ENCODE data around the gene ACOT7.

Gene ACOT7

DNA sequence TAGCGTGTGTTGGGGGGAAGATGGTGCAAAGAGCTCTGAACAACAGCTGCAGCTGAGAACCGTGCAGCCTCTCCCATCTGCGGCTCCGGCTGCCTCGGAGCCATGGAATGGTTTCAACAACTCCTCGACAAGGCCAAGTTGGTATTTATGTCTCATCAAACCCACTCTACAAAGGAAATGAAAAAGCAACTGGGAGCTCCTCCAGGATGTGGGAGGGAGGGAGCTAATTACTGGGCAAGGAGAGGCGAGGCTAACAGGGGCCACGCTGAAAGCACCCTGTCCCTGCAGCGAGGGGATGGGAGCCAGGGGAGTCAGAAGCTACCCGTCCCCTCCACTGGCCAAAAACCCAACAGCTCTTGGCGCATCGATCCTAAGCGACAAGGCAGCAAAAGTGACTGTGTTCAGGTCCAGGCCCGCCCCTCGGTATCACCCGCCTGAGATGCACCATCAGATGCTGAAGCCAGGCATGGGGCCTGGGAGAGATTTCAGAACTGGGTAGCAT, 63.1 kb downstream of the ACOT7 start:
- Mint-ChIP-seq H3K27ac (peak overlapping the region; percentile 29), H3K9me3 (no peaks in the 10 kb centered on the region), H3K4me3 (no peak overlapping the region), H3K4me1 (peaks cover 6% of the 10 kb centered on the region), H3K36me3 (peaks cover 10% of the 10 kb centered on the region)
- no peak for DNase-seq (ENCODE audit: low spot score in 2 of 2)
- ATAC-seq = no peak

DNA sequence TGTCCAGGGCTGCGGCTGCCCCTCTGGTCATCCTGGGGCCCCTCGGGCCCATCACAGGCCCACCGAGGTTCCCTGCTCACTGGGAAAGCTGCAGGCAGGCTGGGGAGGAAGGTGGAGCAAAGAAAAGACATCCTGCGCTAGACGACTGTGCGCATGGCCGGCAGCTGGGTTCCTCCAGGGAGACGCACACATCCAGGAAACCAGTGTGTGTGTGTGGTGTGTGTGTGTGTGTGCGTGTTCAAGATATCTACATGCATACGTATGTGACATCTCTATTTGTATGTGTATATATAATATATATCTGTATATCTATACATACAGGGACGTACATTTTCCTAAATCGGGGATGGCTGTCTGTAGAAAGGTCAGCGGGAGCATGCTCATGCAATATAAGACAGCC, 63.7 kb downstream of the ACOT7 start:
- Mint-ChIP-seq H3K9me3 (no peaks in the 10 kb centered on the region), H3K4me1 (peaks cover 6% of the 10 kb centered on the region), H3K36me3 (peaks cover 6% of the 10 kb centered on the region), H3K27ac (no peak overlapping the region), H3K4me3 (no peak overlapping the region)
- ATAC-seq (no peak), DNase-seq (ENCODE audit: low spot score in 2 of 2) (no peak)

DNA sequence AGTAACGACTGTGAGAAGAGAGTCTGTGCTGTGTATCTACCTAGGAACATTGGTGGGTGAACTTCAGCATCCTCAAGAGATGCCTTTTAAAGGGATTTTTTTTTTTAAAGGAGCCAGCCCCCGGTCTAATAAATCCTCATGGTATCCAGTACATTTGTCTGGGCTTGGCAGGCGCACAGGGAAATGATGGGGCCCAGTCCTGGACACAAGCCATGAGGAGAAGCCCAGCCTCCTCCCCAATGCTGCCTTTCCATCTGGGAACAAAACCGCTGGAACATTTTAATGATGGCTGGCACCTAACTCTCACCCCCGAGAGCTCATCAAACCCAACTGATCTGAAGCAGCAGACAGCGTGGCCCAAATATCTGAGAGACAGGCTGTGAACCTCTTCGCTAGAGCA, 64.2 kb downstream of the ACOT7 start:
- Mint-ChIP-seq H3K36me3 (peaks cover 6% of the 10 kb centered on the region), H3K27ac (no peak overlapping the region), H3K4me3 (no peak overlapping the region), H3K9me3 (no peaks in the 10 kb centered on the region), H3K4me1 (peaks cover 6% of the 10 kb centered on the region)
- ATAC-seq = no peak
- no peak for DNase-seq (ENCODE audit: low spot score in 2 of 2)

DNA sequence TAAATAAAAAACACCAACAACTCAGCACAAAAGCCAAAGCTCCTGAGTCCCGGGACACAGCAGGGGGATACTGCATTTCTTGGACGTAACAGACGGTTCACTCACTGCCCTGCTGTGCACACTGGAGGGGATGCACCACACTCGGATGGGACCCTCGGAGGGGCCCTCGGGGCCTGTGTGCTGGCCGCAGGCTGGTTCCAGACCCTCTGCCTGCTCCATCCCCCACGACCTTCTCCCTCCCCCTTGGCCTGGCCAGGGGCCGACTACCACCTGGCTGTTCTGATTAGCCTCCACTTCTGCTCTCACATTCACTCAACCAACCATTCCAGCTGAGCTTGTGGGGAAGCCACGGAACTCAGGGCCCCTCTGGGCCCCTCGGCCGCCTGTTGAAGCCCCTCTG, 64.9 kb downstream of the ACOT7 start:
- ATAC-seq (no peak), DNase-seq (ENCODE audit: low spot score in 2 of 2) (no peak)
- H3K27ac Mint-ChIP-seq = no peak overlapping the region
- no peak overlapping the region for H3K4me3 Mint-ChIP-seq
- H3K4me1 Mint-ChIP-seq = peaks cover 6% of the 10 kb centered on the region
- peaks cover 6% of the 10 kb centered on the region for H3K36me3 Mint-ChIP-seq
- no peaks in the 10 kb centered on the region for H3K9me3 Mint-ChIP-seq

DNA sequence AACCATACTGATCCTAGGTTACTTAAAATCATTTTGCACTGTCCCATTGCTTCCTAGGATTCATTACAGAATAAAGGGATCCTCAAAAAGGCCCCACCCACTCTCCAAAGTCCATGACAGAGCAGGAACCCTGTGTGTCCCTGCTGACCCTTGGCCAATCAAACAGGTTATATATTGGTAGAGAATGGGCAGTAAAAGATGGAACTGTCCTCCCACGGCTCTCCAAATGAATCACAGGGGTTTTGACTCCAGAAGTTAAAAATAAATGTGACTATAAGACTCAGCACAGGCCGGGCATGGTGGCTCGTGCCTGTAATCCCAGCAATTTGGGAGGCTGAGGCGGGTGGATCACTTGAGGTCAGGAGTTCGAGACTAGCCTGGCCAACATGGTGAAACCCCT, 65.5 kb downstream of the ACOT7 start:
- Mint-ChIP-seq H3K36me3 (peaks cover 6% of the 10 kb centered on the region), H3K9me3 (no peaks in the 10 kb centered on the region), H3K4me3 (no peak overlapping the region), H3K4me1 (peaks cover 6% of the 10 kb centered on the region), H3K27ac (no peak overlapping the region)
- ATAC-seq (no peak), DNase-seq (ENCODE audit: low spot score in 2 of 2) (no peak)

DNA sequence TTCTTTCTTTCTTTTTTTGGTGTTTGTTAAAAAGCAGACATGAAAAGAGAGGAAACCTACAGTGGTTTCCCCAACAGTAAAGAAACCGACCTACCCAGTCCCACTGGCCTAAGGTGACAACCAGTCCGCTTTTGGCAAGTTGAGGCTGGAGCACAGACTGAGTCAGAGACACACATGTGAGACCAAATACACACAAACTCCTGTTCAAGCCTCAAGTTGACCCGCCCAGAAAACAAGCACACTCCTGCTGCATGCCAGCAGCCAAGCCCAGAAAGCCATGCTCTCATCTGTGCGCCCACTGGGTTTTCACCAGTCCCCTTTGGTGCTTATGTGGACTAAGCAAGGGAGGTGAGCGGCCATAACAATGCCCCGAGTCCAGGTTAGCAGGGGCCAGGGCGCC, 68.1 kb downstream of the ACOT7 start:
- Mint-ChIP-seq H3K36me3 (peaks cover 6% of the 10 kb centered on the region), H3K4me1 (peaks cover 6% of the 10 kb centered on the region), H3K4me3 (no peak overlapping the region), H3K9me3 (no peaks in the 10 kb centered on the region), H3K27ac (no peak overlapping the region)
- no peak for DNase-seq (ENCODE audit: low spot score in 2 of 2)
- no peak for ATAC-seq

DNA sequence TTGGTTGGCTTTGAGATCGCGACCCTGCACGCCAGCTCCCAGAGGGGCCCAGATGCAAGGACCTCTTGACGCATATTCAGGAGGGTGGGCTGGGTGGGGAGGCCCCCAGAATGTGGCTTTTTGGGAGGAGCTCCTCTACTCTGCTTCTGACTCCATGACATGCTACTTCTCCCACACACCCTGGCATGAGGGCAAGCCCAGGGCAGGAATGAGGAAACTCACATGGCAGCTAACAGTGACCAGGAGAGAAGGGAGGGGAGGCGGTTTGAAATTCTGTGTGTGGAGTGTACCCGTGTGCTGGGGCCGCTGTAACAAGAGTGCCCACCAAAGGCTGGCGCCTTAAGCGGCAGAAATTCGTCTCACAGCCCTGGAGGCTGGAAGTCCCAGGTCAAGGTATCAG, 71.4 kb downstream of the ACOT7 start:
- Mint-ChIP-seq H3K9me3 (no peaks in the 10 kb centered on the region), H3K4me3 (no peak overlapping the region), H3K36me3 (peaks cover 15% of the 10 kb centered on the region), H3K4me1 (no peaks in the 10 kb centered on the region), H3K27ac (no peak overlapping the region)
- ATAC-seq (no peak), DNase-seq (ENCODE audit: low spot score in 2 of 2) (no peak)

DNA sequence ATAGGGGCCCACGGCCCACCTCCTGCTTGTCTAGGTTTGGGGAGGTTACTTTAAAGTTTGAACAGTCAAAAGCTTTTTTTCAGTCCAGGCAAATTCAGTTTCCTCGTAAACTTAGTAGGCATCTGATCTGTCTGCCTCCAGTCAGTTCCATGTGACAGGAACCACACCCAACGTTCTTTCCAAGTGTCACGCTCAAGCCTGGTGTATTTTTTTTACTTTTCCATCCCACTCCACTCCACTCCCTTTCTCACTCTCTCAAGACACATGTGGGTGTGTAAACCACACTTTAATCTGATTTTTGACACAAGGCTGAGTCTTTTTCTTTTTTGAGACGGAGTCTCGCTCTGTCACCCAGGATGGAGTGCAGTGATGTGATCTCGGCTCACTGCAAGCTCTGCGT, 72.4 kb downstream of the ACOT7 start:
- Mint-ChIP-seq H3K27ac (peak overlapping the region; percentile 26), H3K36me3 (peaks cover 12% of the 10 kb centered on the region), H3K4me3 (no peak overlapping the region), H3K4me1 (no peaks in the 10 kb centered on the region), H3K9me3 (no peaks in the 10 kb centered on the region)
- DNase-seq (ENCODE audit: low spot score in 2 of 2) = no peak
- no peak for ATAC-seq

DNA sequence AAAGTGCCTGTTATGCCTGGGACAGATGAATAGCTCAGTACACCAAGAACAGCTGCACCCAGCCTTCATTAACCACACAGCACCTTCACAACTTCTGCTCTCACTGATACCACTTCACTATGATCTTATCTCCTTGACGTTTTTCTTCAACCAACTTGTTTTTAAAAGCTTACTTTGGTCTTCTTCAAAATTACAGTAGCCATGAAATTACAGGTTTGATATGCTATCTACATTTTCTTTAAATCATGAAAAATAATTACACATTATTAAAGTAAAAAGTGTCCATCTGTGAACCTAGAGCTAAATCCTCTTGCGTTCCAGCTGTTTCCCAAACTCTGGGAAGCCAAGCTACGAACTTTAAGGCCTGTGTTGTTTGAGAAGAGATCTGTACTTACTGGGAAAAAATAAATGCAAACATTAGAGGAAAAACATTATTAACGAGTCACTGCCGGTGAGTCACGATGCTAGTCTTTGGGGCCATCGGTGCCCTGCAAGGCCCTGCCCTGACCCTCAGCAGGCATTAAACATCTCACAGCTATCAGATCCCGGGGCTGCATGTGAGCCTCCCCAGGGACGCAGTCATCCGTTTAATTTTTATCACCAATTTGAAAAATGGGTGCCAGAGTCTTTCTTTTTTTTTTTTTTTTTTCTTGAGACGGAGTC, 76.3 kb downstream of the ACOT7 start:
- H3K9me3 Mint-ChIP-seq = no peaks in the 10 kb centered on the region
- ATAC-seq (no peak), DNase-seq (ENCODE audit: low spot score in 2 of 2) (no peak)
- H3K4me1 Mint-ChIP-seq = no peaks in the 10 kb centered on the region
- no peak overlapping the region for H3K4me3 Mint-ChIP-seq
- peaks cover 12% of the 10 kb centered on the region for H3K36me3 Mint-ChIP-seq
- H3K27ac Mint-ChIP-seq = no peak overlapping the region

DNA sequence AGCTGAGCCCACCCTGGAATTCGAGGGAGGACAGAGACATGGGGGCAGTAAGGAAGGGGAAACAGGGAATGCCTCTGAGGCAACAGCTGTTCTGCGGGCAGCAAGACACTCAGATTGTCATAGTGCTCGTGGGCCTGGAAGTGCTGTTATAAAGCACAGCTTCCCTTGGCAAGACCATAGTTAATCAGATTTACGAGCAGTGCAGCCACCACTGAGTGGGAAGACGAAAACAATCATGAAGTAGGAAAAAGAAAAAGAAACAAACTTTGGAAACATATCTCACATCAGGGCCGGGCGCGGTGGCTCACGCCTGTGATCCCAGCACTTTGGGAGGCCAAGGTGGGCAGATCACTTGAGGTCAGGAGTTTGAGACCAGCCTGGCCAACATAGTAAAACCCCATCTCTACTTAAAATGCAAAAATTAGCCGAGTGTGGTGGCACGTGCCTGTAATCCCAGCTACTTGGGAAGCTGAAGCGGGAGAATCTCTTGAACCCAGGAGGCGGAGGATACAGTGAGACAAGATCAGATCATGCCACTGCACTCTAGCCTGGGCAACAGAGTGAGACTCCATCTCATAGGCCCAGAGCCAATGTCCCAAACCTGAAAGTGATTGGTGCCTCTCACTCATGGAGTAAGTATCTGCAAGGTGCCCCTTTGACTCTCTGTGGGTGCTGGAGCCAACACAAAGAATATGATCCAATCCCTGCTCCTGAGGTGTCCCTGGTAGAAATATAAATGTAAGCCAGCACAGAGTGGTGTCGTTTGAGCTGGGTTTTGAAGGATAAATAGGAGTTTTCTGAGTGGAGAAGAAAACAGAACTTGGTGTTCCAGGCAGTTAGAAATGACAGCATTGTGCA, 77.1 kb downstream of the ACOT7 start:
- H3K4me3 Mint-ChIP-seq = no peak overlapping the region
- peaks cover 12% of the 10 kb centered on the region for H3K36me3 Mint-ChIP-seq
- H3K9me3 Mint-ChIP-seq = no peaks in the 10 kb centered on the region
- ATAC-seq (no peak), DNase-seq (ENCODE audit: low spot score in 2 of 2) (no peak)
- no peaks in the 10 kb centered on the region for H3K4me1 Mint-ChIP-seq
- H3K27ac Mint-ChIP-seq = no peak overlapping the region

DNA sequence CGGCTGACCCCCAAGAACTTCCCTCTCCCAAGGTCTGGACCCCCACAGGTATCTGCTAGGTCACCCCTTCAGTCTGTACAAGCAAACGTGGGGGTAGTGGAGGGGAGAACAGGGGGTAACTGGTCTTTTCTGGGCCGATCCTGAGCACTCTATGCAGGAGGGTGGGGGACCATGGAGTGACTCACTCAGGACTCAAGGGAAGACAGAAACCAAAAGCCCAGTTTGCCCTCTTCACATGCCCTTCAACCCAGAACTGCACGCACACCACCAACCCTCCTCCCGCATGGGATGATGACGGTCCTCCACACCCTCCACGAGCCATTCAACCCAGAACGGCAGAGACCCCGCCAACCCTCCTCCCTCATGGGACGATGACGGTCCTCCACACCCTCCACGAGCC, 79.1 kb downstream of the ACOT7 start:
- Mint-ChIP-seq H3K4me1 (no peaks in the 10 kb centered on the region), H3K27ac (no peak overlapping the region), H3K4me3 (no peak overlapping the region), H3K9me3 (no peaks in the 10 kb centered on the region), H3K36me3 (peaks cover 12% of the 10 kb centered on the region)
- DNase-seq (ENCODE audit: low spot score in 2 of 2) (no peak), ATAC-seq (no peak)

DNA sequence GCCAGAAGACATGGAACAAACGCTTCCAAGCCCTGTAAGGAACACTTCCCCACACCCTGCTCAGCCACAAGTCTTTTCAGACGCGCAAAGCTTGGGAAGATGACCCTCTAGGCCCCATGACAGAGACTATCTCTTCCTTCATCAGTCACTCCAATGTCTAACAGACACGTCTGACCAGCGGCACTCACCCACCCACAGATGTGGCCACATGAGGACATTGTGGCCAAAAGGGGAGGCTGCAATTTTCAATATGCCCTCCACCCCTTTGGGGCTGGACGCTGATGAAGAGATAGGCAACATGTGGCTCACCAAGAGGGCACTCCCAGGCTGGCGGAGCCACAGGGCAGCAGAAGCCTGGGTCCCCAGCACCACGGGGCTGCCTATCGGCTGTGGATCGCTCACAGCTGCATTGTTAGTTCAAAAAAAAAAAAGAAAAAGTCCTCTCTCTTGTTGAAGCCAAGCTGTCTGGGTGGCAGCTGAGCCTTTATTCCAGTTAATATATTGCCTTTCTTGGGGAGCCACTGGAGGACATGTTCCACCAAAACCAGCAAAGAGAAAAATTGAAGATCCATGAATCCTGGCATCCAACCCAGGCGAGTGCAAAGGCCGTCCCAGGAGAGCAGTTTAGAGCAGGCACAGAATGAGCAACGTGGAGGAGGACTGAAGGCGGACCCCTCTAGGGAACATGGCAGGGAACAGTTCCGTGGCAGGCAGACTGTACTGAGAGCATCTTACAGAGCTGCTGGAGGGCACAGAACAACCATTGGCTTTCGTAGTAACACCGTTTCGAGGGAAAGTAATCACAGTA, 80.0 kb downstream of the ACOT7 start:
- Mint-ChIP-seq H3K27ac (no peak overlapping the region), H3K4me1 (no peaks in the 10 kb centered on the region), H3K9me3 (no peaks in the 10 kb centered on the region), H3K4me3 (no peak overlapping the region), H3K36me3 (peaks cover 12% of the 10 kb centered on the region)
- no peak for ATAC-seq
- DNase-seq (ENCODE audit: low spot score in 2 of 2) = no peak

DNA sequence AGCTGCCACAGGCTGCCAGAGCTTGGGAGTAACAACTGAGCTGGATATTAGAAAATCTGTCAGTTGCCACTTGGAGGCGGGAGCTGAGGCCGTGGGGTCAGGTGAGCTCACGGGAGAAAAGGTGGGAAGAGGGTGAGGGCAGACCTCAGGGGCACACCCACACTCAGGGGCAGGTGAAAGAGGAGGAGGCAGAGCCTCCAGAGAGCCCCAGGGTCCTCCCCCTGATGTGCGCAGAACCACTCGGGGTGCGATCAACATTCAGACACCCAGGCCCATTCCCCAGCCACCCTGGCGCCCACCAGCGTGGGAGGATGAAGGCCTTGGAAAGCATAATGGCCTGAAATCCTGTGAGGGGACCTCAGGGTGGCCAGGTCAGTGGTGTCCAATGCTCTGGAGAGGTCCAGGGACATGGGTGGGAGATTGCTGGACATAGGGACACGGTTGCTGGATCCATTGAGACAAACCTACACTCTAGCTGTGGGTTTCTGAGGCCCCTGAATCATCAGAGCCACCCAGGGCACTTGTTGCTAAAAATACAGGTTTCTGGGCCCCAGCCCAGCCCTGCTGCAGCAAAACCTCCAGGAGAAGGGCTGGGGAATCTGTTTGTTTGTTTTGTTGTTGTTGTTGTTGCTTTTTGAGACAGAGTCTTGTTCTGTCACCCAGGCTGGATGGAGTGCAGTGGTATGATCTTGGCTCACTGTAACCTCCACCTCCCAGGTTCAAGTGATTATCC, 83.3 kb downstream of the ACOT7 start:
- no peak for ATAC-seq

DNA sequence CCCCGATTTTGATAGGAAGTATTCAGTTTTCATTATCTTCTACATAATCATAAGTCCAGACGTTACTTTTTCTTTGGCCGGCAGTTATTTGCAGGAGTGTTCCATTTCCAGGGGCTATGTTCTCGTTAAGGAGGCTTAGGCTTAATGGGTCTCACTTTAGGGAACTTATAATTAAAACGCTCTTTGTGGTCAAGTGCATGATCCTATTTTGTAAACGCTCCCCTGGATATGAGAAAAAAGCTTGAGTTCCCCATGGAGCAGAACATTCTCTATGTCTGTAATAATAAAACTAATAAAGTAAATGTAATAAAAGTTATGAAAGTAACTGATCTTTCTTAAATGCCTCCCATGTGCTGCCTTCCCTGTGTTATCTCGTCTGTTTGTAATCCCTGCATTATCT, 84.0 kb downstream of the ACOT7 start:
- no peak for ATAC-seq
- Mint-ChIP-seq H3K4me3 (no peak overlapping the region), H3K4me1 (no peaks in the 10 kb centered on the region), H3K9me3 (no peaks in the 10 kb centered on the region), H3K27ac (no peak overlapping the region), H3K36me3 (no peaks in the 10 kb centered on the region)
- no peak for DNase-seq (ENCODE audit: low spot score in 2 of 2)

More for the DNA sequence above, 83.3 kb downstream of the ACOT7 start:
- Mint-ChIP-seq H3K9me3 (no peaks in the 10 kb centered on the region), H3K4me1 (no peaks in the 10 kb centered on the region), H3K36me3 (no peaks in the 10 kb centered on the region), H3K27ac (no peak overlapping the region), H3K4me3 (no peak overlapping the region)
- no peak for DNase-seq (ENCODE audit: low spot score in 2 of 2)

DNA sequence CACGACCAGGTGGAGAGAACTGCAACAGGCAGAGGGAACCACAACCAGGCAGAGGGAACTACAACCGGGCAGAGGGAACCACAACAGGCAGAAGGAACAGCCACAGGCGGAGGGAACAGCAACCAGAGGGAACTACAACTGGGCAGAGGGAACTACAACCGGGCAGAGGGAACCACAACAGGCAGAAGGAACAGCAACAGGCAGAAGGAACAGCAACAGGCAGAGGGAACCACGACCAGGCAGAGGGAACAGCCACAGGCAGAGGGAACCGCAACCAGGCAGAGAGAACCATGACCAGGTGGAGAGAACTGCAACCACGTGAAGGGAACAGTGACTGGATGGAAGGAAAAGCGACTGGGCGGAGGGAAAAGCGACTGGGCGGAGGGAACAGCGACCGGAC, 85.1 kb downstream of the ACOT7 start:
- DNase-seq (ENCODE audit: low spot score in 2 of 2) = no peak
- Mint-ChIP-seq H3K36me3 (no peaks in the 10 kb centered on the region), H3K4me3 (no peak overlapping the region), H3K9me3 (no peaks in the 10 kb centered on the region), H3K4me1 (no peaks in the 10 kb centered on the region), H3K27ac (no peak overlapping the region)
- ATAC-seq = no peak
